GM19023 (cell line): ENCODE results near the gene MGAT5B.

Source experiments
- ATAC-seq: cut with Tn5 transposase; IDR thresholded peaks from one replicate; pipeline ENCODE4 v1.9.1; 2021; ENCODE audit warnings: mild to moderate bottlenecking, moderate library complexity; ENCODE audit not compliant: unreplicated experiment

Gene MGAT5B

DNA sequence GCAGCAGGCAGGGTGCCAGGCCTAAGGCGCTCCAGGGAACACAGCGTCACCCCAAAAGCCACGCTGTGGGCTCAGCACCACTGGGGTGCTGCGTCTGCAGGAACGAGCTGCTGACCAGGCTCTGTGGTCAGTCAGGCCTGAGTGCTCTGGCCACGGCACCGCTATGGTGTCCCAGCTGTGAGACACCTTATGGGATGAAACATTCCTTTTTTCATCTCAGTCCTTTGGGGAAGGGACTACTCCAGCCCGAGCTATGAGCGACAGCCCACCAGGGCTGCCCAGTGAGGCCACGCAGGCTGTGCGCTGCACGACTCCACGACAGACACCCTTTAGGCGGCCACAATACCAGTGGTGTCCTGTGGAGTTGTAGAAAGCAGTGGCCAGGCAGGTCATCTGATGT, 11.1 kb downstream of the MGAT5B start:
- ATAC-seq: no peak

DNA sequence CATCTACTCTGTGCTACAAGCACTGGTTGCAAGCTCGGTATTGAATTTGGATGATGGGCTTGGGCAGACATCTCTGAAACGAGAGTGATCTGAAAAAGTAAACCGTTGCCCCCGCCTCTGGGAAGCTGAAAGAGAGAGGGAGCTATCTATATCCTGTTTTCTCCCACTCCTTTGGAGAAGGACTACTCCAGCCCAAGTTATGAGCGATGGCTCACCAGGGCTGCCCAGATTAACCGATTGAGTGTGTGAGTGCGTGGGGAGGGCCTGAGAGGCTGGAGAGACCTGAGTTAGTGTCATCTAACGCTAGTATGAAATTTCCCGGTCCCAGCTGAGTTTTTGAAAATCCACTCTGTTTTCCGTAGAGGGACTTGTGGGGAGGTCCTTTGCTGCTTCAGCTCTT, 11.5 kb downstream of the MGAT5B start:
- ATAC-seq: no peak

GRCh38 chr17:76880268-76880667, 12.1 kb downstream of the MGAT5B start:
- no peak for ATAC-seq

DNA sequence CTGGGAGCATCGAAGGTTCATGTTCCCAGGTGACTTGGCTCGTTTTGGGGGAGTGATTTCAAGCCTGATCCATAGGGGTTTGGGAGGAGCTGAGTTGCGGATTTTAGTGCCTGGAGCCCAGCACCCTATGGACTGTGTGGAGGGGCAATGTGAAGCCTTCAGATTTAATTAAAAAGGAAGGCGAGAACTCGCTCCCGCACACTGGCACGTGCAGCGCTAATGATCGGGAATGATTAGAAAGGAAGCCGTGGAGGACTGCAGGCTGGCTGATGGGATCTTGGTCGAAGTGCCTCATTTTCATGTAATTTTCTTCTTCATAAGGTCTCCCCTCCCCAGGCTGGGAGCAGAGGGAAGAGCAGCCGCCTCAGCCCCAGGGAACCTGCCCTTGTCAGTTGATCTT, 12.8 kb downstream of the MGAT5B start:
- no peak for ATAC-seq

DNA sequence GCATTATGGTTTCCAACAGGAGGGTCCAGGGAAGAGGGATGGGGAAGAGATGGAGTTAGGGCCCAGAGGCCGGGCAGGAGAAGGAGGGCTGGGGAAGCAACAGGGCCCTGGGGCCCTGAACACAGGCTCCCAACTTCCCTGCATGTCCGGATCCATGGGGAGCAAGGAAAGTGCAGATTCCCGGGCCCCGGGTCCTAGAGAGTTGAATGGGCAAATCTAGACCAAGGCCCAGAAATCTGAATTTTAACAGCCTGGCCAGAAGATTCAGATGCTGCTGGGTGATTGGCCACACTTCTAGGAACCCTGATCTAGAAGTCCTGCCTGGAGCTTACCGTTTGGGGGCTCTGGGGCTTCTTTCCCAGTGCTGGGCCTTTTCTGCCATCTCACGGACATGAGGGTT, 13.2 kb downstream of the MGAT5B start:
- no peak for ATAC-seq

- no peak for ATAC-seq
Observed at GRCh38 chr17:76881966-76882365, 13.8 kb downstream of the MGAT5B start.

GRCh38 chr17:76883744-76884525, 15.7 kb downstream of the MGAT5B start:
- no peak for ATAC-seq

- no peak for ATAC-seq
Observed at GRCh38 chr17:76884995-76885893, 17.0 kb downstream of the MGAT5B start.

DNA sequence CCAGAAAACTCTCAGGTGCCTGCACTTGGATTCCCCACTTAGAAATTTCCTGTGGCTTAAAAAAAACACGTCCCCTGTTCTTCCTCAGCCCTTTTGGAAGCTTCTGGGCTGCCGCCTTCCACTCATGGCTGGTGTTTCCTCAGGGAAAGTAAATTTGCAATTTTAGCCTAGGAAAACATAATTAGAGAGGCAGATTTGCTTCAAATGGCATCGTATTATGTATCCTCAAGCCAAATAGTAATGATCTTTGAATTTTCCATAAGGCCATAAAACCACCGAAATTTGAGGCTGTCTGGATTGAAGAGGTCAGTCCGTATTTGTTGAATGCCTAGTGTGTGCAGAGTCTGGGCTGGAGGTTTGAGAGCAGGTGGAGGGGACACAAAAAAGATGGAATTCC, 17.7 kb downstream of the MGAT5B start:
- ATAC-seq: no peak

GRCh38 chr17:76886395-76886794, 18.2 kb downstream of the MGAT5B start:
- no peak for ATAC-seq

DNA sequence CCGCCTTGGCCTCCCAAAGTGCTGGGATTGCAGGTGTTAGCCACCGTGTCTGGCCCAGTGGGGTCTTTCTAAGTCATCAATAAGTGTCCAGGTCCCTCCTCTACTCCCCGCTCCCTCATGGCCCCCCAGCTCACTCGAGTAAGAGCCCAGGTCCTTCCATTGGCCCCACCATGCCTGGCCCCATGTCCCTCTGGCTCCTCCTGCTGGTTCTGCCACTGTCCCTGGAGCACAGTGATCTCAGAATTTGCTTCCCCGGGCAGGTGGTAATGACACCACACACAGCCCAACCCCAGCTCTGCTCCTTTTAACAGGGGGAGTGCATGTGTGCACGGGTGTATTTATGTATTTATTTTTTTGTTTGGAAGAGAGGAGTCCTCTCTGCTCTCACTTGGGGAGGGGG, 19.6 kb downstream of the MGAT5B start:
- no peak for ATAC-seq

- no peak for ATAC-seq
Observed at GRCh38 chr17:76888661-76889060, 20.5 kb downstream of the MGAT5B start.

DNA sequence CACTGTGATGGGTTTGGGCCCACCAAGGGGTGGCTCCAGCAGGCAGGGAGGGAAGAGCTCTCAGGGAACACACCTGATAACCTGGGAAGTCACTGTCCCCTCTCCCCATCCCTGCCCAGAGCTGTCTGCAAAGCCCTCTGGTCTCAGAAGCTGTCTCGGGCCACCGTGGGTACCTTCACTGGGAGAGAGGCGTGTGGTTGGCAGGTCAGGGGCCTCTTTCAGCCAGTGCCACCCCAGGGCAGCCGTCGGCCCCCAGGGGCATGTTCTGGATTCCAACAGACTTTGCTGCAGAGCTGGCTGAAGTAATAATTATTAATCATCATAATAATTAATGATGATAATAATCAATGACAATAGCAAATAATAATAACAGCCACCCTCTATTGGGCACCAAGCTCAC, 21.1 kb downstream of the MGAT5B start:
- no peak for ATAC-seq

GRCh38 chr17:76892329-76892728, 24.1 kb downstream of the MGAT5B start:
- ATAC-seq: no peak

DNA sequence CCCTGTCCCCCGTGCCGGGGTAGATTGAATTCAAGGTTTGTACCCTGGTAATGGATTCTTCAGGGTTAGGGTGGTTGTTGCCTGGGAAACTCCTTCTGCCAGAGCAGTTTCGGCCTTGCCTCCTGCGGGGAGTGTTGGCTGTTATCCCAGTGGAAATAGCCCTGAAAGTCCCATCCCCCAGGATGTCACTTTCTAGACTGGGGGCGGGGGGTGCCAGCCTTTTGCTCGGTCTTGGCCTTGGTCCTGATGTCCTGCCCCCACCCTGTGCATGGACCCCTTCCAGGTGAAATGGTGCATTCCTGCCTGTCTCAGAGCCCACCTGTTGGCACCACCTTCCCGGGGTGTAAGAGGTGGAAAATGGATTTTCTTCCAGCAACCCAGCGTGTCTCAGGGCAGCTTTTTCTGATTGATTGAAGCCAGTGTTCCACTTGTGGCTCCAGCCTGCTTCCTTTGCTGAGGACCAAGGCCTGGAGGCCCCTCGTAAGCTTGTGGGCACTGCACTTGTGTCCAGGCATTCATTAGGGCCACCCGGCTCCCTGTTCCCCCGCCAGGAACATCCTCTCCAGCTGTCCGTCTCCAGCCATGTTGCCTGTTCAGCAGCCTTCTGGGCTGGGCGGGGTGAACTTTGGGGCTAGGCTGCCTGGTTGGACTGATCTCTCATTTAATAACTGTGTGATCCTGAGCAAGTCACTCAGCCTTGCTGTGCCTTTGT, 25.6 kb downstream of the MGAT5B start:
- no peak for ATAC-seq

- ATAC-seq: no peak
Observed at GRCh38 chr17:76894842-76895241, 26.6 kb downstream of the MGAT5B start.

DNA sequence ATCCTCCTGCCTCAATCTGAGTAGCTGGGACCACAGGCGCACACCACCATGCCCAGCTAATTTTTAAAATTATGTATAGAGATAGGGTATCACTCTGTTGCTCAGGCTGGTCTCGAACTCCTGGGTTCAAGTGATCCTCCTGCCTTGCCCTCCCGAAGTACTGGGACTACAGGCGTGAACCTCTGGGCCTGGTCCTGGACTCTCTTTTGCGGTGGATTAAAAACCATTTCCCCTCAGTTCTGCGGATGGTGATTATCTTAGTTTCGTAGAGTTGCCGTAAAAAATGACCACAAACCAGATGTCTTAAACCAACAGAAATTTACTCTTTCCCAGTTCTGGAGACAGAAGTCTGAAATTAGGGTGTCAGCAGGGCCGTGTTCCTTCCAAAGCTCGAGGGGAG, 28.8 kb downstream of the MGAT5B start:
- no peak for ATAC-seq

DNA sequence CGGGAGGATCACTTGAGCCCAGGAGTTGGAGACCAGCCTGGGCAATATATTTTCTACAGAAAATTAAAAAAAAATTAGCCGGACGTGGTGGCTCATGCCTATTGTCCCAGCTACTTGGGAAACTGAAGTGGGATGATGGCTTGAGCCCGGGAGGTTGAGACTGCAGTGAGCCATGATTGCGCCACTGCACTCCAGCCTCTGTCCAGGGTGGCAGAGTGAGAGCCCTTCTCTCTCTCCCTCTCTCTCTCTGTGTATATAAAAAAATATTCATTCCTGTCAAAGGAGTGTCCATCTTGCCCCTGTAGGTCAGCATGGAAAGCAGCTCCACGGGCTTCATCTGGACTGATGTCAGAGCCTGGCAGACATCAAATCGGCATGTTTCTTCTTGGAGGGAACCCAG, 31.2 kb downstream of the MGAT5B start:
- no peak for ATAC-seq

- no peak for ATAC-seq
Observed at GRCh38 chr17:76900723-76901122, 32.5 kb downstream of the MGAT5B start.

- no peak for ATAC-seq
Observed at GRCh38 chr17:76901542-76902197, 33.5 kb downstream of the MGAT5B start.

DNA sequence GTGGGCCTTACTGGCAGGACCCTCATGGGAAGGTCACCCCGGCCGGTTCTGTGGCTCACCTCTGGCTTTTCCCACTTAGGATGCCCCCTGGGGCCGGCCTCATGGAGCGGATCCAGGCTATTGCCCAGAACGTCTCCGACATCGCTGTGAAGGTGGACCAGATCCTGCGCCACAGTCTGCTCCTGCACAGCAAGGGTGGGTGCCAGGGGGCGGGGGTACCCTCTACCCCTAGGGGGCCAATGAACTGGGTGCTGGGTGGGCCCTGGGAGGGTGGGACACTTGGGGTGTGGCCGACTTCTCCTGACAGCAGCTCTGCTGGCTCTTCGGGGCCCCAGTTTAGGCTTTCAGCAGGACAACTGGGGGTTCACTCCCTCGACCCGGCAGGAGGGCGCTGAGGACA, 34.3 kb downstream of the MGAT5B start:
- no peak for ATAC-seq
